ENCODE results near the gene HMCN1. TPM values are rescaled to one million over a fixed set of nuclear protein-coding genes. Genes with fewer than 3 reads are reported as not detected.

The HMCN1 gene
- total and polyA plus RNA-seq, 2 donors from 2014 or later: 0.97 to 2.7 TPM

- Histone ChIP-seq H3K4me1 (ENCODE audit: control insufficient read depth in 2 of 3, insufficient read depth in 2 of 3, low read depth in 1 of 3, low read length in 3 of 3) (no peaks in the 10 kb centered on the region), H3K4me3 (ENCODE audit: low read length in 3 of 3) (no peak overlapping the region), H3K36me3 (ENCODE audit: control insufficient read depth in 2 of 3, insufficient read depth in 3 of 3, low read length in 3 of 3) (no peaks in the 10 kb centered on the region), H3K27ac (ENCODE audit: low read depth in 2 of 2, low read length in 2 of 2) (no peak overlapping the region), H3K27me3 (ENCODE audit: control insufficient read depth, insufficient read depth, low read length) (no peaks in the 10 kb centered on the region), H3K9ac (ENCODE audit: low read length in 3 of 3) (no peak overlapping the region), H3K9me3 (ENCODE audit: control insufficient read depth in 2 of 3, insufficient read depth in 1 of 3, low read length in 3 of 3) (no peaks in the 10 kb centered on the region)
- intact Hi-C loops (cut with DNase I): no loop called here
- no peak for FAIRE-seq
- no peak for DNase-seq
- TF ChIP-seq CTCF (IDR thresholded peaks at IDR 0.05; ENCODE audit: borderline replicate concordance, extremely low read depth, insufficient read depth): no peak
Observed at GRCh38 chr1:185761841-185762240, 27.6 kb downstream of the HMCN1 start.

GRCh38 chr1:185767508-185768120 lies 33.4 kb downstream of the HMCN1 start:
- DNase-seq (no peak), FAIRE-seq (no peak)
- no peaks in the 10 kb centered on the region for H3K36me3 ChIP-seq (ENCODE audit: control insufficient read depth in 2 of 3, insufficient read depth in 3 of 3, low read length in 3 of 3)
- intact Hi-C loops (cut with DNase I): no loop called here
- H3K9ac ChIP-seq (ENCODE audit: low read length in 3 of 3): no peak overlapping the region
- H3K4me1 ChIP-seq (ENCODE audit: control insufficient read depth in 2 of 3, insufficient read depth in 2 of 3, low read depth in 1 of 3, low read length in 3 of 3): no peaks in the 10 kb centered on the region
- H3K27me3 ChIP-seq (ENCODE audit: control insufficient read depth, insufficient read depth, low read length): no peaks in the 10 kb centered on the region
- H3K4me3 ChIP-seq (ENCODE audit: low read length in 3 of 3): no peak overlapping the region
- TF ChIP-seq CTCF (IDR thresholded peaks at IDR 0.05; ENCODE audit: borderline replicate concordance, extremely low read depth, insufficient read depth): no peak
- H3K9me3 ChIP-seq (ENCODE audit: control insufficient read depth in 2 of 3, insufficient read depth in 1 of 3, low read length in 3 of 3): no peaks in the 10 kb centered on the region
- H3K27ac ChIP-seq (ENCODE audit: low read depth in 2 of 2, low read length in 2 of 2): no peak overlapping the region

GRCh38 chr1:185768371-185768770 lies 34.2 kb downstream of the HMCN1 start:
- Histone ChIP-seq H3K9ac (ENCODE audit: low read length in 3 of 3) (no peak overlapping the region), H3K27me3 (ENCODE audit: control insufficient read depth, insufficient read depth, low read length) (no peaks in the 10 kb centered on the region), H3K27ac (ENCODE audit: low read depth in 2 of 2, low read length in 2 of 2) (no peak overlapping the region), H3K4me1 (ENCODE audit: control insufficient read depth in 2 of 3, insufficient read depth in 2 of 3, low read depth in 1 of 3, low read length in 3 of 3) (no peaks in the 10 kb centered on the region), H3K36me3 (ENCODE audit: control insufficient read depth in 2 of 3, insufficient read depth in 3 of 3, low read length in 3 of 3) (no peaks in the 10 kb centered on the region), H3K9me3 (ENCODE audit: control insufficient read depth in 2 of 3, insufficient read depth in 1 of 3, low read length in 3 of 3) (no peaks in the 10 kb centered on the region), H3K4me3 (ENCODE audit: low read length in 3 of 3) (no peak overlapping the region)
- intact Hi-C loops (cut with DNase I): no loop called here
- no peak for DNase-seq
- no peak for TF ChIP-seq CTCF (IDR thresholded peaks at IDR 0.05; ENCODE audit: borderline replicate concordance, extremely low read depth, insufficient read depth)
- no peak for FAIRE-seq

GRCh38 chr1:185769136-185769535 lies 34.9 kb downstream of the HMCN1 start:
- intact Hi-C loops (cut with DNase I): no loop called here
- H3K9ac ChIP-seq (ENCODE audit: low read length in 3 of 3): no peak overlapping the region
- no peaks in the 10 kb centered on the region for H3K4me1 ChIP-seq (ENCODE audit: control insufficient read depth in 2 of 3, insufficient read depth in 2 of 3, low read depth in 1 of 3, low read length in 3 of 3)
- FAIRE-seq: no peak
- H3K4me3 ChIP-seq (ENCODE audit: low read length in 3 of 3): no peak overlapping the region
- no peaks in the 10 kb centered on the region for H3K27me3 ChIP-seq (ENCODE audit: control insufficient read depth, insufficient read depth, low read length)
- no peaks in the 10 kb centered on the region for H3K36me3 ChIP-seq (ENCODE audit: control insufficient read depth in 2 of 3, insufficient read depth in 3 of 3, low read length in 3 of 3)
- no peaks in the 10 kb centered on the region for H3K9me3 ChIP-seq (ENCODE audit: control insufficient read depth in 2 of 3, insufficient read depth in 1 of 3, low read length in 3 of 3)
- no peak for DNase-seq
- no peak overlapping the region for H3K27ac ChIP-seq (ENCODE audit: low read depth in 2 of 2, low read length in 2 of 2)
- no peak for TF ChIP-seq CTCF (IDR thresholded peaks at IDR 0.05; ENCODE audit: borderline replicate concordance, extremely low read depth, insufficient read depth)

Measured in kidney (tissue), 14 donors.